ENCODE data around the gene ANKRD49.

ANKRD49 gene

GRCh38 chr11:94545264-94546161 lies 51.7 kb downstream of the ANKRD49 start:
- no peak for DNase-seq

- no peak for DNase-seq
These were observed 52.3 kb downstream of the ANKRD49 start for GRCh38 chr11:94546162-94546470.

- DNase-seq: no peak
These were observed 53.1 kb downstream of the ANKRD49 start for GRCh38 chr11:94546886-94547285.

- no peak for DNase-seq
These were observed 55.4 kb downstream of the ANKRD49 start for GRCh38 chr11:94549146-94549545.

Data from NCI-H2029 treated with DMSO at 0.1 percent for 48 hours (cell line).